GM19099 (cell line): Measurements from ENCODE around the gene RBM45.

ENCODE experiments used
- POLR2A ChIP-seq: IDR thresholded peaks from 3 replicates; pipeline ENCODE4 v1.6.1; 2011; ENCODE audit warnings: low read depth; ENCODE audit not compliant: insufficient read length; ENCODE audit errors: extremely low read depth

Gene RBM45

GRCh38 chr2:178177066-178177679, 64.9 kb downstream of the RBM45 start:
- TF ChIP-seq POLR2A: no peak
